ENCODE measurements around the gene GATC. TPM values are rescaled to one million over a fixed set of nuclear protein-coding genes. Genes with fewer than 3 reads are reported as not detected.

The GATC gene
- total and polyA plus RNA-seq, 10 of the 15 experiments (the other 5 are each of a cell fraction or from before 2014, with no cell fraction given), result 5.1 to 40.3 (median 22.9) TPM

DNA sequence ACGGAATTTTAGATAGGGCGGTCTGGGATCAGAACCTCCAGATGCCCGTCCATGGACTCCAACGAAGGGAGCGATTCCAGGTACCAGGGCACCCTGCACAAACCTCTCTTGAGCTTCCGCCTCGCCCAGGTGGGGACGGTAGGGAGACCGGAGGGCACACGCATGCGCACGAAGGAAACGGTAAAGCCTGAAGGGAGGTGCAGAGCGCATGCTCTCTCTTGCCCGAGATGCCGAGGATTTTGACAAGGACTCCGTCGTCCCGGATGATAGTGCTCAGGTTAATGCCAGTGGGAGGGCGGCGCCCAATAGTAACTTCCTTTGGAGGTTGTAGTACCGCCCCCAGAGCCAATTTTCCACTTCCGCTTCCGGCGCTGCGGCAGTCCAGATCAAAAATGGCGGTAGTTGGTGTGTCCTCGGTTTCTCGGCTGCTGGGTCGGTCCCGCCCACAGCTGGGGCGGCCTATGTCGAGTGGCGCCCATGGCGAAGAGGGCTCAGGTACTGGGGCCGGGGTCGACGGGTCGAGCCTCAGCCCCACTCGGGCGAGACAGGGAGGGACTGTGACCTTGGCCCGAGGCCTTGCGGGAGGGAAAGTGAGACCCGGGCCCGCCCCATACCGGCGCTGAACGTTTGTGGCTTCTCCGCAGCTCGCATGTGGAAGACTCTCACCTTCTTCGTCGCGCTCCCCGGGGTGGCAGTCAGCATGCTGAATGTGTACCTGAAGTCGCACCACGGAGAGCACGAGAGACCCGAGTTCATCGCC is 8.3 kb upstream of the GATC start, which contains the start of gene COX6A1 (continued):
- TF ChIP-seq YY1 (IDR thresholded peaks at IDR 0.05; ENCODE audit: low read depth, low read length), result peak; percentile 97
- TF ChIP-seq, protein P1, sequence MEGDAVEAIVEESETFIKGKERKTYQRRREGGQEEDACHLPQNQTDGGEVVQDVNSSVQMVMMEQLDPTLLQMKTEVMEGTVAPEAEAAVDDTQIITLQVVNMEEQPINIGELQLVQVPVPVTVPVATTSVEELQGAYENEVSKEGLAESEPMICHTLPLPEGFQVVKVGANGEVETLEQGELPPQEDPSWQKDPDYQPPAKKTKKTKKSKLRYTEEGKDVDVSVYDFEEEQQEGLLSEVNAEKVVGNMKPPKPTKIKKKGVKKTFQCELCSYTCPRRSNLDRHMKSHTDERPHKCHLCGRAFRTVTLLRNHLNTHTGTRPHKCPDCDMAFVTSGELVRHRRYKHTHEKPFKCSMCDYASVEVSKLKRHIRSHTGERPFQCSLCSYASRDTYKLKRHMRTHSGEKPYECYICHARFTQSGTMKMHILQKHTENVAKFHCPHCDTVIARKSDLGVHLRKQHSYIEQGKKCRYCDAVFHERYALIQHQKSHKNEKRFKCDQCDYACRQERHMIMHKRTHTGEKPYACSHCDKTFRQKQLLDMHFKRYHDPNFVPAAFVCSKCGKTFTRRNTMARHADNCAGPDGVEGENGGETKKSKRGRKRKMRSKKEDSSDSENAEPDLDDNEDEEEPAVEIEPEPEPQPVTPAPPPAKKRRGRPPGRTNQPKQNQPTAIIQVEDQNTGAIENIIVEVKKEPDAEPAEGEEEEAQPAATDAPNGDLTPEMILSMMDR (IDR thresholded peaks at IDR 0.05 in 2 of 3, conservative IDR thresholded peaks at IDR 0.05 in 1 of 3; ENCODE audit: control insufficient read depth in 2 of 3, extremely low read depth in 1 of 3, insufficient read depth in 1 of 3, low read depth in 3 of 3, low read length in 3 of 3), result peak in 2 of 3 experiments; percentile 18 to 32; a peak in 1 of 6 replicates
- peak; percentile 73 for TF ChIP-seq NR2C1 (IDR thresholded peaks at IDR 0.05)
- TF ChIP-seq RUNX3 (IDR thresholded peaks at IDR 0.05; ENCODE audit: low read length), result peak; percentile 29; the same call in 1 of the 2 replicates
- peak; percentile 24; the same call in 1 of the 2 replicates for TF ChIP-seq TCF12 (IDR thresholded peaks at IDR 0.05; ENCODE audit: low read depth, low read length)
- TF ChIP-seq CBX5 (IDR thresholded peaks at IDR 0.05; ENCODE audit: low read depth), result no peak
- peak; percentile 66; the same call in 1 of the 2 replicates for TF ChIP-seq HDGF (IDR thresholded peaks at IDR 0.05)
- TF ChIP-seq, protein P2, sequence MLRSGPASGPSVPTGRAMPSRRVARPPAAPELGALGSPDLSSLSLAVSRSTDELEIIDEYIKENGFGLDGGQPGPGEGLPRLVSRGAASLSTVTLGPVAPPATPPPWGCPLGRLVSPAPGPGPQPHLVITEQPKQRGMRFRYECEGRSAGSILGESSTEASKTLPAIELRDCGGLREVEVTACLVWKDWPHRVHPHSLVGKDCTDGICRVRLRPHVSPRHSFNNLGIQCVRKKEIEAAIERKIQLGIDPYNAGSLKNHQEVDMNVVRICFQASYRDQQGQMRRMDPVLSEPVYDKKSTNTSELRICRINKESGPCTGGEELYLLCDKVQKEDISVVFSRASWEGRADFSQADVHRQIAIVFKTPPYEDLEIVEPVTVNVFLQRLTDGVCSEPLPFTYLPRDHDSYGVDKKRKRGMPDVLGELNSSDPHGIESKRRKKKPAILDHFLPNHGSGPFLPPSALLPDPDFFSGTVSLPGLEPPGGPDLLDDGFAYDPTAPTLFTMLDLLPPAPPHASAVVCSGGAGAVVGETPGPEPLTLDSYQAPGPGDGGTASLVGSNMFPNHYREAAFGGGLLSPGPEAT (IDR thresholded peaks at IDR 0.05; ENCODE audit: low read depth), result peak; percentile 85
- peak; percentile 33; the same call in 1 of the 2 replicates for TF ChIP-seq SIN3A (IDR thresholded peaks at IDR 0.05; ENCODE audit: low read depth, low read length)
- TF ChIP-seq MEF2A (IDR thresholded peaks at IDR 0.05; ENCODE audit: insufficient read depth, low read depth, low read length), result no peak
- TF ChIP-seq, protein P3, sequence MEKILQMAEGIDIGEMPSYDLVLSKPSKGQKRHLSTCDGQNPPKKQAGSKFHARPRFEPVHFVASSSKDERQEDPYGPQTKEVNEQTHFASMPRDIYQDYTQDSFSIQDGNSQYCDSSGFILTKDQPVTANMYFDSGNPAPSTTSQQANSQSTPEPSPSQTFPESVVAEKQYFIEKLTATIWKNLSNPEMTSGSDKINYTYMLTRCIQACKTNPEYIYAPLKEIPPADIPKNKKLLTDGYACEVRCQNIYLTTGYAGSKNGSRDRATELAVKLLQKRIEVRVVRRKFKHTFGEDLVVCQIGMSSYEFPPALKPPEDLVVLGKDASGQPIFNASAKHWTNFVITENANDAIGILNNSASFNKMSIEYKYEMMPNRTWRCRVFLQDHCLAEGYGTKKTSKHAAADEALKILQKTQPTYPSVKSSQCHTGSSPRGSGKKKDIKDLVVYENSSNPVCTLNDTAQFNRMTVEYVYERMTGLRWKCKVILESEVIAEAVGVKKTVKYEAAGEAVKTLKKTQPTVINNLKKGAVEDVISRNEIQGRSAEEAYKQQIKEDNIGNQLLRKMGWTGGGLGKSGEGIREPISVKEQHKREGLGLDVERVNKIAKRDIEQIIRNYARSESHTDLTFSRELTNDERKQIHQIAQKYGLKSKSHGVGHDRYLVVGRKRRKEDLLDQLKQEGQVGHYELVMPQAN (conservative IDR thresholded peaks at IDR 0.05), result peak; percentile 65
- TF ChIP-seq EZH2 (IDR thresholded peaks at IDR 0.05; ENCODE audit: borderline replicate concordance, control insufficient read depth, low read depth, low read length), result no peak
- TF ChIP-seq TCF3 (IDR thresholded peaks at IDR 0.05; ENCODE audit: borderline replicate concordance, insufficient read depth, low read depth, low read length), result 0 out of 2 replicates have a peak, but pooled peaks have one; percentile 12

Measured in GM12878 (cell line).